H1 (cell line): ENCODE data around the gene ASB1. TPM values are rescaled to one million over a fixed set of nuclear protein-coding genes. Genes with fewer than 3 reads are reported as not detected.

Experiments used
- CTCF ChIA-PET: fragments of 300-600 bp; sonication (Branson Sonifier 250); formaldehyde crosslinking; loops from one replicate; lab custom pipeline; 2021; ENCODE audit not compliant: partially characterized antibody; lab: Charles Lee
- POLR2A ChIA-PET: fragments of 300-600 bp; sonication (Branson Sonifier 250); formaldehyde crosslinking; loops from one replicate; lab custom pipeline; 2021; ENCODE audit warnings: inconsistent platforms; ENCODE audit not compliant: partially characterized antibody; lab: Charles Lee
- DNase-seq, 2 experiments: peaks; one replicate each; pipeline versions ENCODE4 v3.0.0 to v3.0.0-alpha.2; 2010 to 2022; ENCODE audit warnings: low spot score in 2 of 2, low read depth in 1 of 2, mixed read lengths in 1 of 2
- FAIRE-seq: peaks from 2 replicates; lab custom pipeline; 2011; peaks lifted over from hg19 to GRCh38; lab: Jason Lieb, UNC
- H2AFZ ChIP-seq: 2 replicates; pipeline ENCODE4 v1.8.1; 2012; ENCODE audit warnings: low read length, inconsistent platforms
- H2AK5ac ChIP-seq: 2 replicates; pipeline ENCODE4 v1.6.1; 2013; ENCODE audit warnings: low read depth, low read length
- H2BK120ac ChIP-seq: replicated peaks from 2 replicates; pipeline ENCODE3; 2013; ENCODE audit warnings: low read depth, low read length, inconsistent platforms
- H2BK12ac ChIP-seq: 2 replicates; pipeline ENCODE4 v1.6.1; 2013; ENCODE audit warnings: low read depth, low read length
- H2BK15ac ChIP-seq: 2 replicates; pipeline ENCODE4 v1.6.1; 2013; ENCODE audit warnings: low read length
- H2BK20ac ChIP-seq: 2 replicates; pipeline ENCODE4 v1.6.1; 2013; ENCODE audit warnings: low read length
- H2BK5ac ChIP-seq: 2 replicates; pipeline ENCODE4 v1.6.1; 2013; ENCODE audit warnings: low read depth, low read length
- H3K14ac ChIP-seq: 2 replicates; pipeline ENCODE4 v1.6.1; 2013; ENCODE audit warnings: inconsistent platforms; ENCODE audit not compliant: insufficient read length
- H3K18ac ChIP-seq: 2 replicates; pipeline ENCODE4 v1.6.1; 2013; ENCODE audit warnings: low read length; ENCODE audit errors: extremely low read depth
- H3K23ac ChIP-seq: 2 replicates; pipeline ENCODE4 v1.6.1; 2013; ENCODE audit warnings: inconsistent platforms; ENCODE audit not compliant: insufficient read length
- H3K23me2 ChIP-seq: 2 replicates; pipeline ENCODE4 v1.6.1; 2013; ENCODE audit warnings: low read depth, low read length
- H3K27ac ChIP-seq: 2 replicates; pipeline ENCODE4 v1.6.1; 2011; ENCODE audit warnings: low read depth, low read length, inconsistent platforms
- H3K27me3 ChIP-seq, 4 experiments: replicated peaks in 1 of 4; 1 replicate in 1 of 4; 2 replicates in 3 of 4; pipeline versions ENCODE4 v1.6.1 to v1.8.1; 2011 to 2013; ENCODE audit warnings: low read length in 3 of 4, mild to moderate bottlenecking in 3 of 4, inconsistent platforms in 2 of 4, mixed read lengths in 2 of 4, moderate library complexity in 1 of 4; ENCODE audit not compliant: control insufficient read depth in 3 of 4, insufficient read depth in 3 of 4; ENCODE audit errors: extremely low read depth in 1 of 4
- H3K36me3 ChIP-seq, 4 experiments: 2 replicates each; pipeline versions ENCODE4 v1.6.1 to v1.8.1; 2011 to 2013; ENCODE audit warnings: mild to moderate bottlenecking in 4 of 4, low read length in 3 of 4, moderate library complexity in 2 of 4, control low read depth in 1 of 4, inconsistent platforms in 1 of 4; ENCODE audit not compliant: insufficient read depth in 4 of 4, control insufficient read depth in 2 of 4
- H3K4ac ChIP-seq: replicated peaks from 2 replicates; pipeline ENCODE3; 2013; ENCODE audit warnings: low read length, low read depth, mixed read lengths, inconsistent platforms; ENCODE audit not compliant: insufficient read length
- H3K4me1 ChIP-seq, 4 experiments: replicated peaks in 1 of 4; 1 replicate in 1 of 4; 2 replicates in 3 of 4; pipeline versions ENCODE4 v1.6.1 to v1.8.1; 2011 to 2013; ENCODE audit warnings: low read length in 3 of 4, inconsistent platforms in 2 of 4, mixed read lengths in 1 of 4; ENCODE audit not compliant: insufficient read depth in 4 of 4, control insufficient read depth in 3 of 4
- H3K4me2 ChIP-seq, 2 experiments: 2 replicates each; pipeline versions ENCODE4 v1.6.1 to v1.8.1; 2011 to 2013; ENCODE audit warnings: low read depth in 2 of 2, low read length in 2 of 2, control low read depth in 1 of 2, inconsistent platforms in 1 of 2, mild to moderate bottlenecking in 1 of 2; ENCODE audit not compliant: insufficient read depth in 1 of 2
- H3K4me3 ChIP-seq, 4 experiments: fragments of 200-600, 300-600 bp in 1 of 4; sonication (generic), shearing (Covaris generic), sonication (Bioruptor Twin) in 1 of 4; 2 replicates each; pipeline versions ENCODE4 v1.5.1 to v1.8.1; 2011 to 2016; ENCODE audit warnings: low read length in 4 of 4, low read depth in 3 of 4, control low read depth in 2 of 4, inconsistent platforms in 2 of 4, mild to moderate bottlenecking in 2 of 4, mixed read lengths in 1 of 4, moderate library complexity in 1 of 4; ENCODE audit not compliant: insufficient read depth in 2 of 4; ENCODE audit errors: extremely low read depth in 1 of 4
- H3K56ac ChIP-seq: replicated peaks from 2 replicates; pipeline ENCODE3; 2013; ENCODE audit warnings: low read depth, mild to moderate bottlenecking, mixed read lengths, low read length, inconsistent platforms; ENCODE audit not compliant: insufficient read length
- H3K79me1 ChIP-seq: 2 replicates; pipeline ENCODE4 v1.6.1; 2013; ENCODE audit warnings: low read depth, low read length, control low read depth
- H3K79me2 ChIP-seq, 2 experiments: 2 replicates each; pipeline versions ENCODE4 v1.6.1 to v1.8.1; 2012 to 2013; ENCODE audit warnings: low read length in 2 of 2, mild to moderate bottlenecking in 2 of 2, inconsistent platforms in 1 of 2; ENCODE audit not compliant: insufficient read depth in 2 of 2, control insufficient read depth in 1 of 2
- H3K9ac ChIP-seq, 4 experiments: replicated peaks in 1 of 4; 1 replicate in 1 of 4; 2 replicates in 3 of 4; pipeline versions ENCODE4 v1.6.1 to v1.8.1; 2011 to 2013; ENCODE audit warnings: low read depth in 3 of 4, low read length in 3 of 4, control low read depth in 2 of 4, mild to moderate bottlenecking in 2 of 4, moderate library complexity in 2 of 4, inconsistent platforms in 1 of 4; ENCODE audit errors: extremely low read depth in 1 of 4
- H3K9me3 ChIP-seq, 2 experiments: 2 replicates each; pipeline versions ENCODE4 v1.6.1 to v1.8.1; 2012 to 2013; ENCODE audit warnings: mild to moderate bottlenecking in 2 of 2, moderate library complexity in 2 of 2, control low read depth in 1 of 2, inconsistent platforms in 1 of 2, low read depth in 1 of 2, low read length in 1 of 2, mixed read lengths in 1 of 2; ENCODE audit not compliant: insufficient read depth in 2 of 2
- H4K20me1 ChIP-seq, 2 experiments: replicated peaks in 1 of 2; 2 replicates each; pipeline versions ENCODE3 to v1.8.1; 2011 to 2013; ENCODE audit warnings: inconsistent platforms in 2 of 2, low read length in 2 of 2, mild to moderate bottlenecking in 1 of 2; ENCODE audit not compliant: insufficient read depth in 2 of 2, control insufficient read depth in 1 of 2
- H4K5ac ChIP-seq: 2 replicates; pipeline ENCODE4 v1.6.1; 2013; ENCODE audit warnings: low read length, low read depth, mixed read lengths, inconsistent platforms; ENCODE audit not compliant: insufficient read length
- H4K8ac ChIP-seq: 2 replicates; pipeline ENCODE4 v1.8.0; 2013; ENCODE audit warnings: mild to moderate bottlenecking, moderate library complexity, low read length, inconsistent platforms; ENCODE audit not compliant: insufficient read depth; ENCODE audit errors: extremely low read depth
- H4K91ac ChIP-seq: replicated peaks from 2 replicates; pipeline ENCODE3; 2013; ENCODE audit warnings: low read length, mixed read lengths, inconsistent platforms; ENCODE audit not compliant: insufficient read length
- CHD1 ChIP-seq: IDR thresholded peaks from 2 replicates; pipeline ENCODE4 v1.6.1; 2012; ENCODE audit warnings: low read depth, low read length, improper control_type of control experiment
- NANOG ChIP-seq: IDR thresholded peaks from 2 replicates; pipeline ENCODE4 v1.6.1; 2011; ENCODE audit warnings: low read length, low read depth, mild to moderate bottlenecking, inconsistent platforms; ENCODE audit not compliant: insufficient read depth, poor library complexity, severe bottlenecking
- NRF1 ChIP-seq: IDR thresholded peaks from 2 replicates; pipeline ENCODE4 v1.6.1; 2011; ENCODE audit warnings: mild to moderate bottlenecking, low read depth, low read length, improper control_type of control experiment
- RBBP5 ChIP-seq: IDR thresholded peaks from 2 replicates; pipeline ENCODE4 v1.7.1; 2012; ENCODE audit warnings: low read depth, mild to moderate bottlenecking, inconsistent platforms, low read length, moderate library complexity, borderline replicate concordance
- RXRA ChIP-seq: IDR thresholded peaks from 2 replicates; pipeline ENCODE4 v1.6.1; 2011; ENCODE audit warnings: low read depth, mild to moderate bottlenecking, low read length, moderate library complexity; ENCODE audit not compliant: insufficient read depth
- WGBS, 2 experiments: shearing (Covaris generic) in 1 of 2; methylation state at CpG; one replicate each; pipeline versions ENCODE4 v1.1.6 to v1.1.7; 2013 to 2015; ENCODE audit warnings: low lambda C conversion rate in 2 of 2, mixed read lengths in 2 of 2, inconsistent platforms in 1 of 2, low coverage in 1 of 2, missing lambda C conversion rate in 1 of 2; ENCODE audit not compliant: insufficient replicate concordance in 2 of 2, insufficient coverage in 1 of 2, insufficient read length in 1 of 2; ENCODE audit errors: extremely low coverage in 1 of 2, missing lambda C conversion rate in 1 of 2; 5-methylcytosine and 5-hydroxymethylcytosine counted together
- polyA plus RNA-seq, 7 experiments: library from polyadenylated mRNA; depleted of rRNA in 3 of 7; stranded (reverse) in 5 of 7; unstranded in 2 of 7; fragments of >200 nt in 5 of 7; fragments of 200-250 nt in 2 of 7; gene quantifications; 1 replicate in 5 of 7; 2 replicates in 1 of 7; 4 replicates in 1 of 7; pipeline versions ENCODE4 v1.2.1 to v1.2.3, GENCODE V29; 2011 to 2013; ENCODE audit warnings: missing spikeins in 2 of 7, mixed read lengths in 2 of 7
- total RNA-seq: library from RNA; stranded (reverse); fragmentation: NEBNext Ultra II Directional; extraction: Animal tissue kit (Norgen Biotek cat#: 25700); gene quantifications from 2 replicates; pipeline ENCODE4 v1.2.1, GENCODE V29; 2021

ASB1 gene
- total and polyA plus RNA-seq, 2 of the 8 experiments (the other 6 are each of a cell fraction or from before 2014, with no cell fraction given): 24.1 to 36.0 TPM

GRCh38 chr2:238469155-238469554 lies 42.4 kb downstream of the ASB1 start:
- Histone ChIP-seq H3K9ac (no peak overlapping the region), H3K14ac (no peak overlapping the region), H3K27ac (no peak overlapping the region), H2AFZ (no peak overlapping the region), H3K4ac (no peak overlapping the region), H3K9me3 (0 out of 4 replicates have a peak, but pooled peaks cover 0 to 6% of the 10 kb centered on the region in 2 experiments), H4K8ac (no peak overlapping the region), H3K79me2 (no peaks in the 10 kb centered on the region), H2BK15ac (no peak overlapping the region), H3K27me3 (no peaks in the 10 kb centered on the region; a peak in 1 of 7 replicates), H3K18ac (no peak overlapping the region), H3K56ac (no peak overlapping the region), H3K23ac (no peak overlapping the region), H3K4me1 (no peaks in the 10 kb centered on the region), H2BK12ac (no peak overlapping the region), H3K23me2 (no peaks in the 10 kb centered on the region), H3K4me3 (no peak overlapping the region), H4K20me1 (no peaks in the 10 kb centered on the region), H2AK5ac (no peak overlapping the region), H2BK5ac (no peak overlapping the region), H3K36me3 (no peaks in the 10 kb centered on the region), H3K79me1 (no peaks in the 10 kb centered on the region), H4K91ac (no peak overlapping the region), H4K5ac (no peak overlapping the region), H2BK20ac (no peak overlapping the region), H3K4me2 (no peak overlapping the region), H2BK120ac (no peak overlapping the region)
- no peak for TF ChIP-seq NRF1
- no peak for TF ChIP-seq RXRA
- TF ChIP-seq RBBP5: no peak
- TF ChIP-seq CHD1: no peak
- TF ChIP-seq NANOG: no peak
- WGBS, 2 experiments: 94% methylated on average over 1 of the region's 1 CpG; no CpG with 5 or more reads in 1 of the 2 experiments
- POLR2A ChIA-PET: no interaction called here
- CTCF ChIA-PET: no interaction called here
- no peak for FAIRE-seq
- DNase-seq: no peak
